OCI-LY1 (cell line): ENCODE results near the gene CUX1.

Experiments used
- EZH2 ChIP-seq: fragments of 200-600 bp; sonication (generic), shearing (Covaris generic); IDR thresholded peaks from 2 replicates; pipeline ENCODE4 v1.8.0; 2017; ENCODE audit warnings: borderline replicate concordance, mixed run types, mild to moderate bottlenecking, antibody characterized with exemption, low read length, moderate library complexity, mixed read lengths
- TF ChIP-seq, protein P1 (sequence below): fragments of 200-600 bp; sonication (generic), shearing (Covaris generic); IDR thresholded peaks from 2 replicates; pipeline ENCODE4 v1.5.1; 2017; ENCODE audit warnings: mild to moderate bottlenecking, antibody characterized with exemption, low read length, moderate library complexity, mixed read lengths

- TF ChIP-seq, protein P1, sequence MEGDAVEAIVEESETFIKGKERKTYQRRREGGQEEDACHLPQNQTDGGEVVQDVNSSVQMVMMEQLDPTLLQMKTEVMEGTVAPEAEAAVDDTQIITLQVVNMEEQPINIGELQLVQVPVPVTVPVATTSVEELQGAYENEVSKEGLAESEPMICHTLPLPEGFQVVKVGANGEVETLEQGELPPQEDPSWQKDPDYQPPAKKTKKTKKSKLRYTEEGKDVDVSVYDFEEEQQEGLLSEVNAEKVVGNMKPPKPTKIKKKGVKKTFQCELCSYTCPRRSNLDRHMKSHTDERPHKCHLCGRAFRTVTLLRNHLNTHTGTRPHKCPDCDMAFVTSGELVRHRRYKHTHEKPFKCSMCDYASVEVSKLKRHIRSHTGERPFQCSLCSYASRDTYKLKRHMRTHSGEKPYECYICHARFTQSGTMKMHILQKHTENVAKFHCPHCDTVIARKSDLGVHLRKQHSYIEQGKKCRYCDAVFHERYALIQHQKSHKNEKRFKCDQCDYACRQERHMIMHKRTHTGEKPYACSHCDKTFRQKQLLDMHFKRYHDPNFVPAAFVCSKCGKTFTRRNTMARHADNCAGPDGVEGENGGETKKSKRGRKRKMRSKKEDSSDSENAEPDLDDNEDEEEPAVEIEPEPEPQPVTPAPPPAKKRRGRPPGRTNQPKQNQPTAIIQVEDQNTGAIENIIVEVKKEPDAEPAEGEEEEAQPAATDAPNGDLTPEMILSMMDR: no peak
- no peak for TF ChIP-seq EZH2
These were observed 263.2 kb downstream of the CUX1 start for GRCh38 chr7:102080434-102081243.
